ENCODE measurements around the gene IFNAR1.

IFNAR1 gene

DNA sequence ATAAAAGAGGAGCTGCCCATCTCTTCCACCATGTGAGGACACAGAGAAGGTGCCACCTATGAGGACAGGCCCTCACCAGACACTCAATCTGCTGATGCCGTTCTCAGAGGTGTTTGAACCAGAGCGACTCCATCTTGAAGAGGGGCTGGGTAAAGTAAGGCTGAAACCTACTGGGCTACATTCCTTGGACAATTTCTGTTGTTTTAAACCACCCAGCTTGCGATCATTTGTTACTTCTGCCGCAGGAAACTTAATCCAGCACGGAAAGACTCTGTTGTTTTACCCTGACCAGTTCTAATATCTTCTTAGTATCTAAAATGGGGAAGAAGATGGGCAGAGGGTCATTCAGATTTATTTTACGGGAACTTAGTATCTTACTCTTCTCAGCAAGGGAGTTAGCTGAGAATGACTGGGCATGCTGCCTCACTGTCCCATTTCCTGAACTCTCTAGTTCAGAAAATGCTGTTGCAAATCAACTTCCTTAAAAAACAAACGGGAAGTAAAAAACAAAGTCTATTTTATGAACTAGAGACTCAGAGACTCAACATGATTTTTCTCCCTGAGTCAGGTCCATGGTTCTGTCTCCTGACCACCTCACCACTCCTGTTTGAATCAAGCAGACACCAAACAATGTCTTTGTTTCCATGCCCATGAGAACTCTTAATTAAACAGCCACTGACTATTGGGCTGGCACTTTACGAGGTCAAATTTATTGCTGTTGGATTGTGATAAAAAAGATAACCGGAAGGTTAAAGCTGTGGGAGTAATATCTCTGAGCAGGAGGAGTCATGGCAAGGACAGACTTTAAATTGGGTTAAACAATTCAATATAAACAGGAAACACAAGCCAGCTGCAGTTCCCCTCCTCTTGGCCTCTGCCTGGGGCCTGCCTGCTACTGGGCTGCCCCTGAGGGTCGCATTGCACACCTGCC, 23.8 kb upstream of the IFNAR1 start:
- TF ChIP-seq, protein P1, sequence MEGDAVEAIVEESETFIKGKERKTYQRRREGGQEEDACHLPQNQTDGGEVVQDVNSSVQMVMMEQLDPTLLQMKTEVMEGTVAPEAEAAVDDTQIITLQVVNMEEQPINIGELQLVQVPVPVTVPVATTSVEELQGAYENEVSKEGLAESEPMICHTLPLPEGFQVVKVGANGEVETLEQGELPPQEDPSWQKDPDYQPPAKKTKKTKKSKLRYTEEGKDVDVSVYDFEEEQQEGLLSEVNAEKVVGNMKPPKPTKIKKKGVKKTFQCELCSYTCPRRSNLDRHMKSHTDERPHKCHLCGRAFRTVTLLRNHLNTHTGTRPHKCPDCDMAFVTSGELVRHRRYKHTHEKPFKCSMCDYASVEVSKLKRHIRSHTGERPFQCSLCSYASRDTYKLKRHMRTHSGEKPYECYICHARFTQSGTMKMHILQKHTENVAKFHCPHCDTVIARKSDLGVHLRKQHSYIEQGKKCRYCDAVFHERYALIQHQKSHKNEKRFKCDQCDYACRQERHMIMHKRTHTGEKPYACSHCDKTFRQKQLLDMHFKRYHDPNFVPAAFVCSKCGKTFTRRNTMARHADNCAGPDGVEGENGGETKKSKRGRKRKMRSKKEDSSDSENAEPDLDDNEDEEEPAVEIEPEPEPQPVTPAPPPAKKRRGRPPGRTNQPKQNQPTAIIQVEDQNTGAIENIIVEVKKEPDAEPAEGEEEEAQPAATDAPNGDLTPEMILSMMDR (IDR thresholded peaks at IDR 0.05; ENCODE audit: unreplicated experiment in 3 of 3): no peak
- H3K36me3 Mint-ChIP-seq (ENCODE audit: low read depth): peaks cover 10% of the 10 kb centered on the region
- peaks cover 21% of the 10 kb centered on the region for H3K4me1 Mint-ChIP-seq
- H3K4me3 Mint-ChIP-seq: no peak overlapping the region
- peak overlapping the region; percentile 91 to 97 (median 96) for H3K27ac Mint-ChIP-seq
- H3K27me3 Mint-ChIP-seq (ENCODE audit: low read depth): no peaks in the 10 kb centered on the region
- H3K9me3 Mint-ChIP-seq: no peaks in the 10 kb centered on the region

DNA sequence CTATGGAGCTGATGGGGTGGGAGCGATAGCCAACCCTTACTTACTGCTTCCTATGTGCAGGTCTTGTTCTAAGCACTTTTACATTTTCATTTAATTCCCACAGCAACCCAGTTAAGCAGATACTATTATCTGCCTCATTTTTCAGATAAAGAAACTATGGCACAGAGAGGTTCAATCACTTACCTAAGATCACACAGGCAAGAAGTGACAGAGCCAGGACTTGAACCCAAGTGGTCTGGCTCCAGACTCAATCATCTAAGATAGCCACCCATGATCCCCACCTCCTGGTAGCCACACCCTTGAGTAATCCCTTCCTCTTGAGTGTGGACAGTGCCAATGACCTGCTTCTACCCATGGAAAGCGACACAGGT, 23.2 kb upstream of the IFNAR1 start:
- H3K27ac Mint-ChIP-seq: peak overlapping the region; percentile 91 to 97 (median 96)
- H3K4me3 Mint-ChIP-seq: no peak overlapping the region
- no peaks in the 10 kb centered on the region for H3K9me3 Mint-ChIP-seq
- TF ChIP-seq, protein P1 (IDR thresholded peaks at IDR 0.05; ENCODE audit: unreplicated experiment in 3 of 3): no peak
- no peaks in the 10 kb centered on the region for H3K27me3 Mint-ChIP-seq (ENCODE audit: low read depth)
- peaks cover 21% of the 10 kb centered on the region for H3K4me1 Mint-ChIP-seq
- H3K36me3 Mint-ChIP-seq (ENCODE audit: low read depth): peaks cover 10% of the 10 kb centered on the region

DNA sequence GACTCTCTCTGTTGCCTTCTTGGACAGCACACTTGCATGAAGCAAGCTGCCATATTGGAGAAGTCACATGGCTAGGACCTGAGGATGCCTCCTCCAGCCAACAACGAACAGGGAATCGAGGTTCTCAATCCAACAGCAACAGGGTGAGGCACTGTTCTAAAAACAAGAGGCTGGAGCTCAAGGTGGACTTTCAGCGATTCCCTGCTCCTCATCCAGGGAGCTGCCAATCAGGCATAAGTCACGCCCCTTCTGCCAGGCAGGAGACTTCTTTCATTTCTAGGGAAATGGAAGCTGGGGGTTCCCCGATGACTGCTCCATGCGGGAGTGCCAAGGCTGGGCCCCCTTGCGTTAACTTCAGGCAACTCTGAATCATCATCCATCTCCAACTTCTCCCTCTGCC, 22.7 kb upstream of the IFNAR1 start:
- TF ChIP-seq, protein P1 (IDR thresholded peaks at IDR 0.05; ENCODE audit: unreplicated experiment in 3 of 3): no peak
- Mint-ChIP-seq H3K4me3 (no peak overlapping the region), H3K27me3 (ENCODE audit: low read depth) (no peaks in the 10 kb centered on the region), H3K36me3 (ENCODE audit: low read depth) (peaks cover 9% of the 10 kb centered on the region), H3K4me1 (peaks cover 24% of the 10 kb centered on the region), H3K9me3 (no peaks in the 10 kb centered on the region), H3K27ac (peak overlapping the region in 2 of 3 experiments; percentile 40 to 96)

DNA sequence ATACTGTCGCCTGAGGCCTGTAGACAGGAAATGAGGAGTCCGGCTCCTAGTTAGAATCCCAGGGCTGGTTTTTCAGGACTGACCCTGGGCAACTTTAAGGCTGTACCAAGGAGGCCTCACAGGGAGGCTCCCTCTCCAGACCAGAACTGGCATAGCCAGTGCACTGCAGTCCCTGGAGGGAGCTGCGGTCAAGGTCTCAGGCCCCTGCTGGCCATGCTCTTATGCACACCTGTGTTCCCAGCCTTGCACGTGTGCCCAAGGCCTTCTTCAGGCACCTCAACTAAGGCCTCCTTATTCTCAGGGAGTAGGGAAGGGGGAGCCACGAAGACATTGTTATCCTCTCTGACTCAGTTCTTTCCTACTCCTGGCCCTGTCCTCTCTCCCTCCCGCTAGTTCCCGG, 22.0 kb upstream of the IFNAR1 start:
- no peaks in the 10 kb centered on the region for H3K27me3 Mint-ChIP-seq (ENCODE audit: low read depth)
- no peaks in the 10 kb centered on the region for H3K9me3 Mint-ChIP-seq
- no peak overlapping the region for H3K4me3 Mint-ChIP-seq
- peaks cover 6% of the 10 kb centered on the region for H3K36me3 Mint-ChIP-seq (ENCODE audit: low read depth)
- TF ChIP-seq, protein P1 (IDR thresholded peaks at IDR 0.05; ENCODE audit: unreplicated experiment in 3 of 3): no peak
- H3K4me1 Mint-ChIP-seq: peaks cover 30% of the 10 kb centered on the region
- H3K27ac Mint-ChIP-seq: peak overlapping the region in 1 of 3 experiments; percentile 40

DNA sequence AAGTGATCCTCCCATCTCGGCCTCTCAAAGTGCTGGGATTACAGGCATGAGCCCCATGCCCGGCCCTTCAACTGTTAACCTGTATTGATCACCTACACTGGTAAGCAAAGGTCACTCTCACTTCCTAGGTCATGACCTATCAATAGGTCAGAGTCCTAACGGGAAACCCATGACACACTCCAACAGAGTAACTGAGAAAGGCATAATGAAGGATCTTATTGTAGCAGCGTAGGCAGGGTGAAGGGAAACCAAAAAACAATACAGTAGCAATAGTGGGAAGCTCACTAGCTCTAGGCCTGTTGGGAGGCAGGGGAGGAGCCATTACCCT, 19.5 kb upstream of the IFNAR1 start:
- TF ChIP-seq, protein P1 (IDR thresholded peaks at IDR 0.05; ENCODE audit: unreplicated experiment in 3 of 3): no peak
- H3K4me1 Mint-ChIP-seq: peaks cover 31% of the 10 kb centered on the region
- no peaks in the 10 kb centered on the region for H3K27me3 Mint-ChIP-seq (ENCODE audit: low read depth)

DNA sequence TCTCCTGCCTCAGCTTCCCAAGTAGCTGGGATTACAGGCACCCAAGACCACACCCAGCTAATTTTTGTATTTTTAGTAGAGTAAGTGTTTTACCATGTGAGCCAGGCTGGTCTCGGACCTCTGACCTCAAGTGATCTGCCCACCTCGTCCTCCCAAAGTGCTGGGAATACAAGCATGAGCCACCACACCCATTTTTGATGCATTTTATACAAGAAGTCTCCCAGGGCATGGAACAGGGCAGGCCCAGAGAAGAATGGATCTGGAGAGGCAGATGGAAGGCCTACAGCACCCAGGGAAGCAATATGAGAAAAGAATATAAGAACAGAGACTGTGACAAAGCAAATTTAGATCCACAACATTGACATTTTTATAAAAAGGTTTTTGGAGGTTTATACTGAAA, 18.8 kb upstream of the IFNAR1 start:
- TF ChIP-seq, protein P1 (IDR thresholded peaks at IDR 0.05; ENCODE audit: unreplicated experiment in 3 of 3): no peak
- Mint-ChIP-seq H3K4me3 (no peak overlapping the region), H3K4me1 (peaks cover 27% of the 10 kb centered on the region)

More for the DNA sequence above, 19.5 kb upstream of the IFNAR1 start:
- Mint-ChIP-seq H3K4me3 (no peak overlapping the region), H3K36me3 (ENCODE audit: low read depth) (no peaks in the 10 kb centered on the region), H3K9me3 (peaks cover 3% of the 10 kb centered on the region), H3K27ac (no peak overlapping the region)

More for the DNA sequence above, 18.8 kb upstream of the IFNAR1 start:
- Mint-ChIP-seq H3K9me3 (peaks cover 5% of the 10 kb centered on the region), H3K27me3 (ENCODE audit: low read depth) (no peaks in the 10 kb centered on the region), H3K27ac (no peak overlapping the region), H3K36me3 (ENCODE audit: low read depth) (no peaks in the 10 kb centered on the region)
